ENCODE data around the gene SLC44A5.

Gene SLC44A5

GRCh38 chr1:75233302-75233929, 377.5 kb downstream of the SLC44A5 start:
- H3K4me3 ChIP-seq (replicated peaks; ENCODE audit: low read depth, low read length): no peak overlapping the region
- peak; percentile 49 for TF ChIP-seq CTCF (IDR thresholded peaks at IDR 0.05; ENCODE audit: low read depth, low read length, missing control alignments)
- peak; percentile 6 for DNase-seq (ENCODE audit: extremely low read depth, low read depth)

DNA sequence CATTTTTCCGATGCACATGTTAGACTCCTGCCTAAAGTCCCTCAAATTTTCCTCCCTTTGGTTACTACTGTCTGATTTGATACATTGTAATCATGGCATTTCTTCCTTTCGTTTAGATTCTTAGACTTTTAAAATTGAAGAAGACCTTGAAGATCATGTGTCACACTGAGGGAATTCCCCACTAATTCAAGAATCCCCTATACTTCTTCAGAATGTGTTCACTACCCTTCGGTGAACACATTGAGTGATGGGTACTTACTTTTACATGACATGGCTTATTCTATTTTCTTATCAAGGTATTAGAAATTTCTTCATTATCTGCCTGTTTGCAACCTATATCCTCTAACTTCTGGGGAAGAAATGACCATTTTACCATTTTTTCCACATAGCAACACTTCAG, 390.8 kb downstream of the SLC44A5 start:
- H3K4me3 ChIP-seq (replicated peaks; ENCODE audit: low read depth, low read length): no peak overlapping the region
- DNase-seq (ENCODE audit: extremely low read depth, low read depth): no peak
- TF ChIP-seq CTCF (IDR thresholded peaks at IDR 0.05; ENCODE audit: low read depth, low read length, missing control alignments): no peak

DNA sequence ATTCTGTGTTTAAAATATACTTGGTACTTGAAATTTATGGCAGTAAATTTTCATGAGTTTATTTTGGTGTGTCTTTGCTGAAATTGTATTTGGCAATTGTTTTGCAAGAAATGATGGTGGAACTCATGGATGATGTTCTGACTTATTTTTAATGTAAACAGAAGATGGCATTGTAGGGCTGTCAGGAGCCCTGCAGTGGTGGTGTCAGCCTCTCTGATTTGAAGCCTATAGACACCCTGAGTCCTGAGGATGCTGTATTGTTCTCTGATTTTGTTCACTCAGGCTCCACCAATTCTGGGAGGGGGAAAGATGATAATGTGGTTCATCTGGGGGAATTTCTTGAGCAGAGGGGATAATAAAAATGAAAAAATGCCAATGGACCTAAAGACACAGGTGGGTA, 396.9 kb downstream of the SLC44A5 start:
- TF ChIP-seq CTCF (IDR thresholded peaks at IDR 0.05; ENCODE audit: low read depth, low read length, missing control alignments): no peak
- no peak for DNase-seq (ENCODE audit: extremely low read depth, low read depth)
- H3K4me3 ChIP-seq (replicated peaks; ENCODE audit: low read depth, low read length): no peak overlapping the region

- no peak overlapping the region for H3K4me3 ChIP-seq (replicated peaks; ENCODE audit: low read depth, low read length)
- no peak for DNase-seq (ENCODE audit: extremely low read depth, low read depth)
- no peak for TF ChIP-seq CTCF (IDR thresholded peaks at IDR 0.05; ENCODE audit: low read depth, low read length, missing control alignments)
Observed at GRCh38 chr1:75211648-75212047, 399.3 kb downstream of the SLC44A5 start.

DNA sequence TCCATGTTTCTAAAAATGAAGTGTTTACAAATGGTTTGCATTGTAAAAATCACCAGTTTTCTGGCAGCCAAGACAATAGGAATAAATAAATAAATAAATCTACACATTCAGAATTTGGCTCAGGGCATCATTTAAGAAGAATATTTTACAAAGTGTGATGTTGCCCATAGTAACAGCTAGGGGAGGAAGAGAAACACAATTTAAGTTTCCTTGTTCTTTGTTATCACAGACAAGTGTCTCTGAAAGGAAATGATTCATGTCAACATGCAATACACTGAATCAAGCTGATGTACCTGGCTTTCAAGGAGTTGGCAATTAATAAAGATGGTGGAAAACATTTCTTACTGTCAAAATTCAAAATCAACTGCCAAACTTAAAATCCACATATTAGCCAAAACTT, 402.1 kb downstream of the SLC44A5 start:
- no peak overlapping the region for H3K4me3 ChIP-seq (replicated peaks; ENCODE audit: low read depth, low read length)
- no peak for TF ChIP-seq CTCF (IDR thresholded peaks at IDR 0.05; ENCODE audit: low read depth, low read length, missing control alignments)
- no peak for DNase-seq (ENCODE audit: extremely low read depth, low read depth)

DNA sequence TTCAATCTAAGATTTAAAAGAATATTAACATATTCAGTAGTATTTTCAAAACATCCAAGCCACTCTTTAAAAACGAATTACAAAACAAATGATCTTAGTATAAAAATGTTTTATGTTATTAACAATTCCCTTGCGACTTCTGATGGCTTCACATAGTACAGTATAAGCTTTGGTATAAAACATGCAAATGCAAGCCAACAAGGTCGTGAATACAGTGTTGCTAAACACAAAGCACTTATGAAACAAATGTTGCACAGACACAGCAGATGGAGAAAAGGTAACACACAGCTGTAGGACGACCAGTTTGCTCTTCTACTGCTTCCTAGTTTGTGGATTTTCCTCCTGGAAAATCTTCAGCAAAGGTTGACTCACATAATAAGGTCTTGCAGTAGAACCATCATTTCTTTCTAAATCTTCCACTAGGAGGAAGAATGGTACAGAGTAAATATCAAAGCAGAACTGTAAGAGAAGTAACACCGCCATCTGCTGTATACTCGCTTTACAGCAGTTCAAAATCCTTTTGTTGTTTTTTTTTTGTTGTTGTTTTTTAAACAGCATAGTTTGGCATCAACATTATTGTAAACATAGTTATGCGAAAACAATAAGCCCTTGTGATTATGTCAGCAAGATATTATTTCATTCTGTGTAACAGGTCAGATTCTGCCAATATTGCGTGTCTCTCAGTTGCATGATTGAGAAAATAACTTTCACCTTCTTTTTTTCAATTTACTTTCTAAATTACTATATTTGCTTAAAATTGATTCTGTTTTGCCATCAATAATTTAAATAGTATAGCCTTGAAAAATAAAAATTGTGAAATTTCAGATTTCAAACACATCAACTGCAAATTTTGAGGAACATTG, 407.3 kb downstream of the SLC44A5 start:
- peak; percentile 9 for DNase-seq (ENCODE audit: extremely low read depth, low read depth)
- peak; percentile 58 for TF ChIP-seq CTCF (IDR thresholded peaks at IDR 0.05; ENCODE audit: low read depth, low read length, missing control alignments)
- no peak overlapping the region for H3K4me3 ChIP-seq (replicated peaks; ENCODE audit: low read depth, low read length)

Measured in HFF-Myc (cell line).